Measurements from ENCODE around the gene GRIK3. TPM values are rescaled to one million over a fixed set of nuclear protein-coding genes. Genes with fewer than 3 reads are reported as not detected.
A peak's percentile ranks its signal among the peaks of the same experiment; 100 is the strongest.

Gene GRIK3
- total RNA-seq, 2 experiments from 2014 or later = 16.3 to 55.0 TPM

GRCh38 chr1:36947384-36947783, 86.9 kb downstream of the GRIK3 start:
- Histone ChIP-seq H3K9me3 (ENCODE audit: low read length) (no peaks in the 10 kb centered on the region), H4K20me1 (ENCODE audit: insufficient read depth, low read length) (no peaks in the 10 kb centered on the region), H3K9me2 (ENCODE audit: insufficient read depth, low read length) (no peaks in the 10 kb centered on the region), H3K36me3 (ENCODE audit: insufficient read depth, low read length) (no peaks in the 10 kb centered on the region), H3K79me2 (ENCODE audit: insufficient read depth, low read depth, low read length) (peaks cover 11% of the 10 kb centered on the region; the same call in 1 of the 2 replicates), H3K27ac (ENCODE audit: low read depth, low read length, poor library complexity, severe bottlenecking) (peak overlapping the region; percentile 99), H2AFZ (ENCODE audit: low read length) (no peak overlapping the region), H3K4me3 (ENCODE audit: low read depth, low read length, poor library complexity, severe bottlenecking) (no peak overlapping the region), H3K4me2 (ENCODE audit: low read length) (peak overlapping the region; percentile 80; the same call in 1 of the 2 replicates), H3K4me1 (ENCODE audit: insufficient read depth, low read length, poor library complexity, severe bottlenecking) (peaks cover 100% of the 10 kb centered on the region)
- no TSS peak for BruUV-seq (replicated peaks)
- ChIA-PET POLR2A (no interaction called here), CTCF (ENCODE audit: unreplicated experiment) (interaction anchor here (0.5 to 0.8 kb wide), 2 partner anchors 83 to 212 kb away, joined by 3 read pairs; no protein-coding TSS in a partner anchor)
- intact Hi-C loops (cut with micrococcal nuclease; ENCODE audit: unreplicated experiment) = no loop called here
- no peak for TF ChIP-seq CTCF (conservative IDR thresholded peaks at IDR 0.05; ENCODE audit: low read length)
- no peak for TF ChIP-seq EZH2phosphoT487 (IDR thresholded peaks at IDR 0.05; ENCODE audit: borderline replicate concordance, low read depth, low read length)
- no peak for DNase-seq (ENCODE audit: low spot score)

GRCh38 chr1:36944883-36945282, 89.4 kb downstream of the GRIK3 start:
- Histone ChIP-seq H3K9me2 (ENCODE audit: insufficient read depth, low read length) (no peaks in the 10 kb centered on the region), H3K9me3 (ENCODE audit: low read length) (no peaks in the 10 kb centered on the region), H3K4me3 (ENCODE audit: low read depth, low read length, poor library complexity, severe bottlenecking) (no peak overlapping the region), H3K36me3 (ENCODE audit: insufficient read depth, low read length) (no peaks in the 10 kb centered on the region), H4K20me1 (ENCODE audit: insufficient read depth, low read length) (no peaks in the 10 kb centered on the region), H3K79me2 (ENCODE audit: insufficient read depth, low read depth, low read length) (peaks cover 4% of the 10 kb centered on the region; the same call in 1 of the 2 replicates), H3K4me1 (ENCODE audit: insufficient read depth, low read length, poor library complexity, severe bottlenecking) (peaks cover 100% of the 10 kb centered on the region), H3K4me2 (ENCODE audit: low read length) (peak overlapping the region; percentile 15; the same call in 1 of the 2 replicates), H2AFZ (ENCODE audit: low read length) (no peak overlapping the region), H3K27ac (ENCODE audit: low read depth, low read length, poor library complexity, severe bottlenecking) (peak overlapping the region; percentile 59)
- ChIA-PET POLR2A (interaction anchor here (0.6 to 6.4 kb wide), 3 partner anchors 9 to 90 kb away, joined by 3 to 29 read pairs (median 3); no protein-coding TSS in a partner anchor), CTCF (ENCODE audit: unreplicated experiment) (interaction anchor here (0.6 to 2.0 kb wide), 2 partner anchors 10 to 92 kb away, joined by 3 to 4 read pairs; no protein-coding TSS in a partner anchor)
- intact Hi-C loops (cut with micrococcal nuclease; ENCODE audit: unreplicated experiment) = no loop called here
- no TSS peak for BruUV-seq (replicated peaks)
- TF ChIP-seq CTCF (conservative IDR thresholded peaks at IDR 0.05; ENCODE audit: low read length) (no peak), EZH2phosphoT487 (IDR thresholded peaks at IDR 0.05; ENCODE audit: borderline replicate concordance, low read depth, low read length) (no peak)
- no peak for DNase-seq (ENCODE audit: low spot score)

DNA sequence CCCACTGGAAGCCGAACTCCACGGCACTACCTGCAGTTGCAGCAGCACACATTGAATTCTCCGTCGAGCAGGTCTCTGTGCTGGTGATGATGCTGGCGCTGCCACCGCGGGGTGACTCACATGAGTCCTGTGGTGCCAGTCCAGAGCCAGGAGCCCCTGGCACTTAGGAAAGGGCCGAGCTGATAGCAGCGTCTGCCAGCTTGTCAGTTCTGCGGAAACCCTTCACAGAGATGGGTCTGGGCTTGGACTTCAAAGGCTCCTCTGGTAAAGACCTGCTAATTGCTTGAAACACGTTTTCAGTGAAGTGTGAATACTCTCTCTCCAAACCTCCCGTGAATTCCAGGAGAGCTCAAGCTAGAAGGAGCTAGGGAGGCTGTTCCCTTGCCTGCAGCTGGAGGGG, 92.2 kb downstream of the GRIK3 start:
- POLR2A ChIA-PET = interaction anchor here (0.6 to 6.4 kb wide), 11 partner anchors 8 to 139 kb away, joined by 3 to 29 read pairs (median 3); no protein-coding TSS in a partner anchor
- BruUV-seq (replicated peaks) = no TSS peak

More for the DNA sequence above, 92.2 kb downstream of the GRIK3 start:
- no peaks in the 10 kb centered on the region for H3K9me2 ChIP-seq (ENCODE audit: insufficient read depth, low read length)
- no peaks in the 10 kb centered on the region for H3K9me3 ChIP-seq (ENCODE audit: low read length)
- peak overlapping the region; percentile 59 for H3K27ac ChIP-seq (ENCODE audit: low read depth, low read length, poor library complexity, severe bottlenecking)
- TF ChIP-seq CTCF (conservative IDR thresholded peaks at IDR 0.05; ENCODE audit: low read length) (no peak), EZH2phosphoT487 (IDR thresholded peaks at IDR 0.05; ENCODE audit: borderline replicate concordance, low read depth, low read length) (no peak)
- H3K36me3 ChIP-seq (ENCODE audit: insufficient read depth, low read length) = no peaks in the 10 kb centered on the region
- CTCF ChIA-PET (ENCODE audit: unreplicated experiment) = interaction anchor here (0.5 to 1.0 kb wide), 2 partner anchors 86 to 87 kb away, joined by 3 read pairs; no protein-coding TSS in a partner anchor
- no peaks in the 10 kb centered on the region for H3K79me2 ChIP-seq (ENCODE audit: insufficient read depth, low read depth, low read length)
- peak overlapping the region; percentile 58 for H3K4me2 ChIP-seq (ENCODE audit: low read length)
- H2AFZ ChIP-seq (ENCODE audit: low read length) = peak overlapping the region; percentile 33; the same call in 1 of the 2 replicates
- H4K20me1 ChIP-seq (ENCODE audit: insufficient read depth, low read length) = no peaks in the 10 kb centered on the region
- H3K4me1 ChIP-seq (ENCODE audit: insufficient read depth, low read length, poor library complexity, severe bottlenecking) = peaks cover 97% of the 10 kb centered on the region
- H3K4me3 ChIP-seq (ENCODE audit: low read depth, low read length, poor library complexity, severe bottlenecking) = peak overlapping the region; percentile 13
- intact Hi-C loops (cut with micrococcal nuclease; ENCODE audit: unreplicated experiment) = no loop called here
- DNase-seq (ENCODE audit: low spot score) = no peak

Data from OCI-LY7 (cell line).